GM10847 (cell line): Measurements from ENCODE around the gene LMO7.

Source experiments
- POLR2A ChIP-seq: IDR thresholded peaks from 2 replicates; pipeline ENCODE4 v1.6.1; 2011; ENCODE audit not compliant: insufficient read length; ENCODE audit errors: extremely low read depth

Gene LMO7

DNA sequence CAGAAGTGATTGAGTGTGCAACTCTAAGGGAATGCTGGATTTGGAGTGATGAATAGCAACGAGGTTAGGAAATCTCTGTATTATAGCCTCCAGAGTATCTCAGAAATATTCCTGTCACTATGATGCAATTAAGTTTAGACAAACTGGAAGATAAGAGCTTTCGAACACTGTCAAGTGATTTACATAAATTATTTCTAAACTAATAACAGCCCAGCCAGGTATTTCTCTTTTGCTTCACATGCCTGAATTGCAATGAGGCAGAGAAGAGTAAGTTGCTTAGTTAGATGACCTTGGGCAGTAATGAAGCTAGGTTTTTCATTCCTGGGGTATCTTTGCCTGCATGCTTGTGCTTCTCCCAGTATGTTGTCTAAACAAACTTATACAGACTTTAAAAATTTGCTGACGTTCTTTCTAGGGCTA lies 134.5 kb downstream of the LMO7 start:
- TF ChIP-seq POLR2A: no peak

DNA sequence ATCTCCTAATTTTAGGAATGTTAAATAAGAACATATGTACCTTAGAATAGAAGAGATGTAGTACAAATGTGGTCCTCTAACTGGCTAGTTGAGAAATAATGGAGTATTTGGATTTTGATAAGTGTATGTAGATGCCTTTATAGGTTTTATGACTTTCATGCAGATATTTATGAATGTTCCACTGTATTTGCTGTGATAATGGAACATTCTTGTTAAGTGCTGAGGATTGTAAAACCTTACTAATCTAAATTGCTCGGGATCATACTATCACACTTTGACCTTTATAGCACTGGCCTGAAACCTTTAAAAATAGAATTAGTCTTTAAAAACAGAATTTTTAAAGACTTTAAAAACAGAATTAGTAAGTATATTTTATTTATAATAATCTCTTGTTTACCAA lies 135.1 kb downstream of the LMO7 start:
- no peak for TF ChIP-seq POLR2A

DNA sequence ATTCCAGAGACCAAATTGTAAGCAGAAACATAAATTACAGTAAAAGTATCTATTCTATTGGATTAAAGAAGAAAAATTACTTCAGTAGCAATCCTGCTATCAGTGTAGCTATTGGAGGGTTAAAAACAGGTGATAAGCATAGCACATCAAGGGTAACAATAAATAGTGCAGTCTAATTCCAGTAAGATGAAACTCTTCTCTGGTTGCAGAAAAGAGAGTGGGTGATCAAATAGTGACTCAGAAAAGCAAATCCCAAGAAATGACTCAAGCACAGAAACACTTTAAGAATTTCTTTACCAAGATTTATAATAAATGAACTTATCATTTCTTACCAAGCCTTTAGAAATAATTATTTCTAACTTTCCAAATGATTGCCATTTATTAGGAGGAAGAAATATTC lies 135.7 kb downstream of the LMO7 start:
- TF ChIP-seq POLR2A: no peak

DNA sequence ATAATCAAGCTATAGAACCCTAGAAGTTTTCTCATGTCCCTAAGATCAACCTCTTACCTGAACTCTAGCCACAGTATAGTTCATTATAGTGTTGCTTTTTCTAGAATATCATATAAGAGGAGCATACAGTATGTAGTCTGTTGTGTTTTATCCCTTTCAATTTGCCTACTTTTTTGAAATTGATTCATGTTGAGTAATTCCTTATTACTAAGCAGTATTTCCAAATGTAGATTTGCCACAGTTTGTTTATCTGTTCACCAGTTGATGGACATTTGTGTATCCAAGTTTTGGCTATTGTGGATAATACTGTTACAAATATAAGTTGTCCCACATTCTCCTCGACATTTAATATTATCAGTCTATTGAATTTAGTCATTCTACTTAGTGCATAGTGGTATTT lies 138.0 kb downstream of the LMO7 start:
- TF ChIP-seq POLR2A: no peak

DNA sequence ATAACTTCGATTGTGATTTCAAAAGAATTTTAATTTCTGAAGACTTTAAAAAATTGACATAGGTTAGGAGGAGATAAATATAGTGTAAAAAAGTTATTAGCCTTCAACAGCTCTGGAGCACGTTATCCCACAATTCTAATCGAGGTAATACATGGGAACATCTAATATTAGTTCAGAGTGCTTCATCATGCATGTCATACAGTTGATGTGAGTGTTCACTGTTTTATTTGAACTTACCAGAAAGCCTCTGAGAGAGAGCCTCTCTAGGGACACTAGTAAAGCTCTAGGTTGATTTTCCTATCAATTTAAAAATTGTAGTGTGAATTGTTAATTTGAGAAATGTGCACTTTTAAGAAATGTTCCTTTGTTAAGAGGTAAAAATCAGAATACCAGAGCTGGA lies 140.4 kb downstream of the LMO7 start:
- TF ChIP-seq POLR2A: no peak

DNA sequence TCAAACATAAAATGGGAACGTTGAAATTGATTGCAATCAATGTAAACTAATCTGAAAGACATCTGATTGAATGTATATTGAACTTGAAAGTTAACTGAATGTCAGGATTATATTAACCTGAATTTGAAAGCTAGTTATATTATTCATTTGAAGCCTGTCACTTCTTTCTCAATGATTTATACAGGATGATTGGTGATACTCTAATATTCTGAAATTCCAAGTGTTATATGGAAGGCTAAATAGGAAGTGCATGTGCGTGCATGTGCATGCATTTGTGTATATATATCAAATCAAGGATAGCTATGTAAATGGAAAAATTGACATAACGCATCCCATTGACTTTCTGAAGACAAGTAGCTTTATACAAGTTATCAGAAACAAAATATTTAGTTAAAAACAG lies 143.3 kb downstream of the LMO7 start:
- TF ChIP-seq POLR2A: no peak

DNA sequence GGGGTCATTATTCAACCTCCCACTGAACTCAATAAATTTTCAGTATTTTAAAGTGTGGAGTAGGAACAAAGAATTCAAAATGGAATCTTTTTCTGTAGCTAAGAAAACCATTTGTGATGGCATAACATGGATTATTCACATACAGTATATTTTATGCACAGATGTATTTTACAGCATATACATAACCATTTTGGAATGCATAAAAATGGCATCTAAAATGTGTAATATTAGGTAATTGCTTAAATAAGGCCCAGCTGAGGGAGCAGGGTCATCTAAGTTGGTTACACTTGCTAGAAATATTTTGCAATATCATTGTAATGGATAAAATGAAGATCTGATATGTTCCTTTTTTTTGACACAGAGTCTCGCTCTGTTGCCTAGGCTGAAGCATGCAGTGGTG lies 146.9 kb downstream of the LMO7 start:
- TF ChIP-seq POLR2A: no peak

DNA sequence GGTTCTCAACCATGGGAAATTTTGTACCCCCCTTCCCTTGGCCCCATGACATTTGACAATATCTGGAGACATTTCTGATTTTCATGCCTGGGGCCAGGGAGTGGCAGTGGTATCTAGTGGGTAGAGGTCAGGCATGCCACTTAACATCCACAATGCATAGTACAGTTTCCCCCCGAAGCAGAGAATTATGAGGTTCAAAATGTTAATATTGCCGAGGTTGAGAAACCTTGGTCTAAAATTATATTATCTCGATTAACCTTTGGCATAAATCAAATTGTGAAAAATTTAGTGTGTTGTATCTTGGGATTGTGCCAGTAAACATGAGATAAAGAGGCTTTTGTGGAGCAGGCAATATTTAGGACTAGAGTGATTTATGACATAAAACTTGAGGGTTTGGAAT lies 147.9 kb downstream of the LMO7 start:
- TF ChIP-seq POLR2A: no peak

DNA sequence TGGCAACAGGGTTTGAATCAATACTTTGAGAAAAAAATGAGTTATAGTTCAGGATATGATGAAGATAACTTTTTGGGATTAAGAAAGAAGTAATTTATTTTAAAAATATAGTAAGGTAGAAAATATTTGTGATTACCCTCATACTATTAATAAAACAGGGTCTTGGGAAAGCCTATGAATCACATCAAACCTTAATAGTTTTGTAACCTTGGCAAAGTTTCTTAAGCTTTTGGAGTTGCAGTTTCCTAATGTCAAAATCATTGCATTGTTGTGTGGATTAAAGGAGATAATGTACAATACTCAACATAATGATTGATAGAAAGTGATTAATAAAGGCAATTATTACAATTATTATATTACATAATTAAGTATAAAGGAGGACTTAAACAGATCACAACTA lies 149.0 kb downstream of the LMO7 start:
- TF ChIP-seq POLR2A: no peak

DNA sequence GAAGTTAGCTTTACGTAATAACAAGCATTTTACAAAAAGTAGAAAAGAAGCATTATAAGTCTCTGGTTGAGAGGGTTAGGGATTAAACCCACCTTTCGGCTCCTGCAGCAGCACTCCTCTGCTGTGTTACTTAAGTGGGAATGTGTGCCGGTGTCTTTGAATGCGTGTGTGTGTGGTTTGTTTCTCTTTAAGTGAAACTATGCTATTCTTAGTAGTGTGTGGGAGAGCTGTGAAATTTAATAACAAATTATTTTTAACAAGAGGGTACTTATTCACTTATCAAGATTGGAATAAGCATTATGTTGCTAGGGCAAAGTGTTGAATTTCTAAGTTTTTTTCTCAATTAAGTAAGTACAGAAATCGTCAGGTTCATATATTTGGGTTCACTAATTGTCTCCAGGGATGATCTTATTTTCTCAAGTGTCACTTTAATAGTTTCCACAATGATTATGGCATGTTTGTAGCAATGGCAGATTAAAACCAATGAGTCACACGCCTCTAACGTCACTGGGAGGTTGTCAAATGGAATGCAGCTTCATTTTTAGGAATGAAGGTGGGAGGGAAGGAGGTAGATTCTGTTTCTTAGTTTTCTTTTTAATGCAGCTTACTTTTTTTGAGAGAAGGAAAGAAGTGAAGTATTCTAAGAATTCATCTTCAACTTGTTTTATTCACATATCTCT lies 151.3 kb downstream of the LMO7 start:
- no peak for TF ChIP-seq POLR2A

DNA sequence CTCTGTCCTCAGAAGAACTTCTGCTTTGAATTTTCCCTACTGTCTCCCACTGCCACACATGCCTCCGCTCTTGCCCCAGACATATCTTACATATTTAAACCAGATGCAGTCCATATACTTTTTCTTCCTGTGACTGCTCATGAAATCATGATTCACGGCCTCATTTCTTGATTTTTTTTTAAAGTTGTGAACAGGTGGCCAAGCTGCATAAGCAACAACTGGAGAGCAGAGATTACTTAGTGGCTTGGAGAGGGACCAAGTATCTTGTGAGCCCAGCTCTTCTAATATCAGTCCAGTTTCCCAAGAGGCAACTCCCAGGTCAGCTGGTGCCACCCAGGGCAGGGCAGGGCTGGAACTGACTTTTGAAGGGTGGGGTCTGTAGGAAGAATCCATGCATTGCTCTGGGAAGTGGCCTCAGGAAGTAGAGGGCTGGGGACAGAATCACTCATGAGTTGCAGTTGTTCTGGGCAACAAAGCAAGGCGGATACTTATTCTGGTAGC lies 152.4 kb downstream of the LMO7 start:
- no peak for TF ChIP-seq POLR2A

DNA sequence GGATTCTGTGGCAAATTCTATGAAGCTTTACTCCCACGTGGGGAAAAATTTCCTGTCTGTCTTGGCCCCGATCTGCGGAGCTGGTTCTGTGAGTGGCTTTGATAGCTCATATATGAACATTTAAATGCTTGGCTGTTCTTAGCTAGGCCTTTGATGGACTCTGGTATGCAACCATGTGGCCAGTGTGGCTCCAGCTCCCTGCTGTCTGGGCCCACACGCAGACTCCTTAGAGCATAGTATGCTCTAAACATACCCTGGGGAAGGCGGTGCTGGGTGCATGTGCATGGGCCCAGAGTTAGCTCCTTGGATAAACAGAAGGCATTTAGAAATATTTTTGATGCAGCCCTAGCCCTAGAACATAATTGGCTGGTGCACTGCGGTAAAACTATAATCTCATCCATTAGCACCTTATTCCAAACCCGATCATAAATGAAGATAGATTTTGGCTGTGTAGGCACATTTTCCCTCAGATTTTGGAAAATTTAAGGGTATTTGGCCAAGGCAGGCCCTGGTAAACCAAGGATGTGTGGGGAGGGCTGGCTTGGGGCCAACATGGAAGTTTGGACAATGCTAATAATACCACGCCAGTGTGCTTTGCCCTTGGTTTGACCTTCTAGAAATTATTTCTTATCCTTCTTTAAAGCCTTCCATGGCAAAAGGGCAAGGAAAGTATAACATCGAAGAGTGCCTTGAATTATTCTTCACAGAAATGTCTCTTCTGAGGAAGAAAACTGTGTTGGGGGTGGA lies 153.5 kb downstream of the LMO7 start:
- no peak for TF ChIP-seq POLR2A

DNA sequence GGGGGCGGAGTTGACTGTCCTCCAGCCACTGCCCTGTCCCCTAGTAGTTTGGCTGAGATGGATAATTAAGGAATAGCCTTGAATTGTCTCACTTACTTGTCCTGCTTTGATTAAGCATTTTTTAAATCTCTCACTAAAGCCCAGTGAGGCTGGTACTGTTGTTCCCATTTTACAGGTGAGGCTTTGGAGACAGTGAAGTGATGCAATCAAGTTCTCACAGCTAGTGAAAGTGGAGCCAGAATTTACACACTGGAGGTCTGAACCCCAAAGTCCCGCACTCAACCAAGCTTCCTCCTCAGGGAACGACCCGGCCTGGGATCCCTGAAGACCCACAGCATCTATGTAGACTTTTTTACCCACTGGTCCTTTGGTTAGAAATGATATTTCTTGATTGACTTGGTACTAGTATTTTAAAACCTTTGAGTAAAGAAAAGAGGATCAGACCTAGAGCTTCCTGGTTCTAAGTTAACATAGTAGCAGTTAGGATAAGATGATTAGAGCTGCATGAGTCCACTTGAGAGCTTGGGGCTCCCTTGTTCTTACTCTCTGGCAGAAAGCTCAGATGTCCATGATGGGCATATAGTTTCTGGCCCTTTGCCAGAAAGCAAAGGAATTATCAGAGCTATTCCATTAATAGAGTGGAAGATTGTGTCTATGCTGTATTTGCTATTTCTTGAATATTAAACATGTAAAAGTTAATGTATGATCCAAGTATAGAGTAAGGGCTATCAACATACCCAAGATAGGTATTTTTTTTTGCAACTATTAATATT lies 154.3 kb downstream of the LMO7 start:
- TF ChIP-seq POLR2A: no peak

DNA sequence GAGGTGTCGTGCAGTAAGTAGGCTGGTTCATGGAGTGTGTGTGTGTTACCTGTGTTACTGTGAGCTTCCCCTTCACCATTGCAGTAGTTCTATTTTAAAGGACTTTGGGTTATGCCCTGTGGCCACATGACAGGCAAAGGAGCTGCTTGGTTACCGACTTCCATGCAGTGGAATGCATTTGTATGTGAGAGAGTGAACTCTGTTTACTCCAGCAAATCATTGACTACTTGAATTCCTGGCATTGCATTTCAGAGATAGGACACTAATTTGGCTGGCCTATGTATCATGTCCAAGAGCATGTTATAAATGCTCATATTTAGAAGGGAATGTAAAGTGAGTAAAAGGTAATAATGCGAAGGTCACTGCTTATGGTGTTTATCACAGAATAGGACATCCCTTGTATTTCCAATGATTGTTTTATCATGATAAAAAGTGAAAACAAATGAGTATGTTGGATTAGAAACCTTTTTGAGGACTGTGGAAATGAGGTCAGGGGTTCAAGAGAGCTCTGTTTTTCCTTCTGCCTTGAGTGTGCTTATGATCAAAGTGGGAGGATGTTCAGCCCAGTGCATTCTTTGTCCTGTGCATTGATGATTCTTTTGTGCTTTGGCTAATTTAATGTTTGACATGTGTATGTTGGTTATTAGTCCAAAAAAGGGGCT lies 156.5 kb downstream of the LMO7 start:
- TF ChIP-seq POLR2A: no peak

DNA sequence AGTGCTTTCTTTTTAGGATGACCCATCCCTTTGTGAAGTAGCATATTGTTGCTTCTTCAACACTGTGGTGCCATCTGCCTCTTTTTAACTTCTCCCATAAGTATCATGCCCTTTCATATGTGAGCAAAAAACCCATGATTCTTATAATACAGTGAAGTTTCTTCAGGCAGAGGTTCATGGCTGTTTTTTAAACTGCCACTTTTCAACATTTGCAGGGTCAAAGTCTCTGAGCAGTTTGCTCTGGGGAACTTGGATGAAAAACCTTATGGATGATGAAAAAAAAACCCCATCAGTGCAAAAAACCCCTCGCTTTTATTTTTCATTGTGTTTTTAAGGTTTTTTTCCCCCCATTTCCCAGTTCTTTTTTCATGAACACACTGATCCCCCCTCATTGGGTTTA lies 158.5 kb downstream of the LMO7 start:
- no peak for TF ChIP-seq POLR2A
